Measurements from ENCODE around the gene ALDH1L1. TPM values are rescaled to one million over a fixed set of nuclear protein-coding genes. Genes with fewer than 3 reads are reported as not detected.
A peak's percentile ranks its signal among the peaks of the same experiment; 100 is the strongest.

Gene ALDH1L1
- total RNA-seq, 1 donor from 2014 or later, result 1.0 TPM

DNA sequence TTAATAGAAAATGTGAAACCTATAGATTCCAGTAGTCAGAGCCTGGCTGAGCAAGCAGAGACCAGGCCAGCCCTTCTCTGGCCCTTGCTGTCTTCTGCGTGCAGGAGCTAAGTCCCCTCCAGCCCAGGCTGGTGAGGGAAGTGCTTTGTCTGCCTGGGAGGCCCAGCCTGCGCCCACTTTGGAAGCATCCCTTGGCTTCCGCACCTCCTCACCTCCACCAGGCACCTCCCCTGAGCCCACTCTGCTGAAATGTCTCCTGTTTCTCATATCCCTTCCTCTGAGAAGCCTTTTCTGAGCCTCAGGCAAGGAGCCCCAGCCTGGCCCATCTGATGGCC is 45.3 kb downstream of the ALDH1L1 start:
- Mint-ChIP-seq H3K4me3 (no peak overlapping the region), H3K9me3 (no peaks in the 10 kb centered on the region), H3K4me1 (no peaks in the 10 kb centered on the region), H3K27me3 (ENCODE audit: low read depth) (peaks cover 21% of the 10 kb centered on the region), H3K27ac (no peak overlapping the region), H3K36me3 (no peaks in the 10 kb centered on the region)
- no peak for TF ChIP-seq CTCF (IDR thresholded peaks at IDR 0.05; ENCODE audit: unreplicated experiment)
- peak in 1 of 2 experiments; percentile 31 for DNase-seq (ENCODE audit: low spot score in 2 of 2, unreplicated experiment in 2 of 2)

DNA sequence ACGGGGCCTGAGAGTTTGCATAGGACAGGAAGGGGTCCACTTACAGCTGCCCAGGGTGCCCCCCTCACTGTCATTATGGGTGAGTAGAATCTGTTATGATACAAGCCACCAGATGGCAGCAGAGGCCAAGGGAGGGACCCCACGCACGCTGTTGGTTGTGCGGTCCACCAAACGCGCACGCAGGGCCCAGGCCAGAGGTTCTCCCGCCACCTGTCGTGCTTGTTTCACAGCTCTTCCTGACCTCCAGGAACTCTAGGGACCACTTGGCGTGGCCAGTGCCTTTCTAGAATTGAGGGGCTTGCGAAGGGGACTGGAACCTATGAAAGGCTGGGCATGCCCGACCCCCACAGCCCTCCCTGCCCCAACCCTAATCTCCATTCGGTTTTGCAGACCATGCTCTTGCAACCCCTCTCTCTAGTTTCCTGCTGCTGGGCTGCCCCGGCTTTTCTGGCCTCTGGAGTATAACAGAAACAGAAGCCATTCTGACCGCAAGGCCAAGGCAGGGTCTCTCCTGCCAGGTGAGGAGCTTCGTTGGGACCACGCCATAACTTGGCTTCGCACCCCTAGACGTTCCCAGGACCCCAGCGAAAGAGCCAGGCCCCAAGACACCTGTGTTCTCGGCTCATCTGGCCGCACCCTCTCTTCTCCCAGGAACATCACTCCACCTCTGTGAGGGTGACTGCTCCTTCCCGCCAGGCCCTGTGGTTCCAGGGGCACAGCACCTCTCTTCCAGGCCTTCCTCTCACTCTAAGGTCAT is 46.0 kb downstream of the ALDH1L1 start:
- H3K4me1 Mint-ChIP-seq, result no peaks in the 10 kb centered on the region
- peak; percentile 79 for TF ChIP-seq CTCF (IDR thresholded peaks at IDR 0.05; ENCODE audit: unreplicated experiment)
- H3K27ac Mint-ChIP-seq, result no peak overlapping the region
- peaks cover 15% of the 10 kb centered on the region for H3K27me3 Mint-ChIP-seq (ENCODE audit: low read depth)
- no peaks in the 10 kb centered on the region for H3K36me3 Mint-ChIP-seq
- peak; percentile 61 to 82 for DNase-seq (ENCODE audit: low spot score in 2 of 2, unreplicated experiment in 2 of 2)
- no peaks in the 10 kb centered on the region for H3K9me3 Mint-ChIP-seq
- H3K4me3 Mint-ChIP-seq, result no peak overlapping the region

- peaks cover 9% of the 10 kb centered on the region for H3K27me3 Mint-ChIP-seq (ENCODE audit: low read depth)
- no peak overlapping the region for H3K4me3 Mint-ChIP-seq
- H3K4me1 Mint-ChIP-seq, result no peaks in the 10 kb centered on the region
- no peak for TF ChIP-seq CTCF (IDR thresholded peaks at IDR 0.05; ENCODE audit: unreplicated experiment)
- DNase-seq (ENCODE audit: low spot score in 2 of 2, unreplicated experiment in 2 of 2), result peak in 1 of 2 experiments; percentile 33
- no peaks in the 10 kb centered on the region for H3K36me3 Mint-ChIP-seq
- no peak overlapping the region for H3K27ac Mint-ChIP-seq
- no peaks in the 10 kb centered on the region for H3K9me3 Mint-ChIP-seq
Measured at GRCh38 chr3:126133606-126134005, 46.8 kb downstream of the ALDH1L1 start.

GRCh38 chr3:126132751-126133511 is 47.5 kb downstream of the ALDH1L1 start:
- peak; percentile 61 for TF ChIP-seq CTCF (IDR thresholded peaks at IDR 0.05; ENCODE audit: unreplicated experiment)
- H3K27ac Mint-ChIP-seq, result no peak overlapping the region
- no peaks in the 10 kb centered on the region for H3K9me3 Mint-ChIP-seq
- no peaks in the 10 kb centered on the region for H3K36me3 Mint-ChIP-seq
- H3K4me1 Mint-ChIP-seq, result no peaks in the 10 kb centered on the region
- no peak overlapping the region for H3K4me3 Mint-ChIP-seq
- DNase-seq (ENCODE audit: low spot score in 2 of 2, unreplicated experiment in 2 of 2), result peak in 1 of 2 experiments; percentile 37
- H3K27me3 Mint-ChIP-seq (ENCODE audit: low read depth), result peaks cover 7% of the 10 kb centered on the region

DNA sequence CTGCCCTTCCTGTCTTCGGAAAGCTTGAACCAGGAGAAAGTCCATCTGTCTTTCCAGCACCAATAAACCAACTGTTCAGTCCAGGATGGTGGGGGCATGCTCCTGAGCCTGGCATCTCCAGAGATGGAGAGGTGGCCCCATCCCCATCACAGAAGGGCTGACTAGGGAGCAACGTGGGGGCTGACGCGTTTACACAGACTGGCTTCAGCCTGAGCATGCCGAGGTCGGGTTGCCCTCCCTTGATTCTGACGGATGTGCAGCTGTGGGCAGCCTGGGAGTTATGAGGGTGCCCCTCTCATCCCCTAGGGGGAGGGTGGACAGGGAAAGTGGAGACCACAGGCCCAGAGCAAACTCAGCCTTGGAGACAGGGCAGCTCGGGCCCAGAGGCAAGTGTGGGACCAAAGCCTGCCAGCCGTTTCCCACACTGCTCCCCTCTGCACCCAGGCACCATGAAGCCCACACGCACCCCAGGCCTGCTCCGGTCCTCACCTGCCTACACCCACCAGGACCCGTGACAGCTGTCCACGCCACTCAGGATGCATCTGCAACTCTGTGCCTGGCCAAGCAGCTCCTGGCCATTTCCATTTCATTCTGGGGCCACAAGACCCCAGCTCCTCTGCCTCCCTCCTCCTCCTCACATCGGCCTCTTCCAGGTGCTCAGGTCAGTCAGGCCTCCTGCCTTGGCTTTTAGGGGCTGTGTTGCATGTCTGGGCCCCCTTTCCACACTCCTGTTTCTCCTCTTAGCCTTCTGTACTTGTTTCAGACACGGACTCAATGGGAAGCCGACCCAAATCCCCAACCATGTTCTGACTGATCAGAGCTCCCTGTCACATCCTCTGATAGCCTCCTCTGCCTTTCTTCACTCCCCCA is 48.3 kb downstream of the ALDH1L1 start:
- DNase-seq (ENCODE audit: low spot score in 2 of 2, unreplicated experiment in 2 of 2), result peak in 1 of 2 experiments; percentile 34
- Mint-ChIP-seq H3K36me3 (no peaks in the 10 kb centered on the region), H3K4me3 (no peak overlapping the region), H3K27me3 (ENCODE audit: low read depth) (peaks cover 7% of the 10 kb centered on the region), H3K27ac (no peak overlapping the region), H3K9me3 (no peaks in the 10 kb centered on the region), H3K4me1 (no peaks in the 10 kb centered on the region)
- TF ChIP-seq CTCF (IDR thresholded peaks at IDR 0.05; ENCODE audit: unreplicated experiment), result no peak
